ENCODE measurements around the gene MSL2.
"Not testable (repeated sequence)": the region's sequence is repeated elsewhere in the genome, so short reads cannot be mapped to it uniquely, and the experiment has no call there.

MSL2 gene

DNA sequence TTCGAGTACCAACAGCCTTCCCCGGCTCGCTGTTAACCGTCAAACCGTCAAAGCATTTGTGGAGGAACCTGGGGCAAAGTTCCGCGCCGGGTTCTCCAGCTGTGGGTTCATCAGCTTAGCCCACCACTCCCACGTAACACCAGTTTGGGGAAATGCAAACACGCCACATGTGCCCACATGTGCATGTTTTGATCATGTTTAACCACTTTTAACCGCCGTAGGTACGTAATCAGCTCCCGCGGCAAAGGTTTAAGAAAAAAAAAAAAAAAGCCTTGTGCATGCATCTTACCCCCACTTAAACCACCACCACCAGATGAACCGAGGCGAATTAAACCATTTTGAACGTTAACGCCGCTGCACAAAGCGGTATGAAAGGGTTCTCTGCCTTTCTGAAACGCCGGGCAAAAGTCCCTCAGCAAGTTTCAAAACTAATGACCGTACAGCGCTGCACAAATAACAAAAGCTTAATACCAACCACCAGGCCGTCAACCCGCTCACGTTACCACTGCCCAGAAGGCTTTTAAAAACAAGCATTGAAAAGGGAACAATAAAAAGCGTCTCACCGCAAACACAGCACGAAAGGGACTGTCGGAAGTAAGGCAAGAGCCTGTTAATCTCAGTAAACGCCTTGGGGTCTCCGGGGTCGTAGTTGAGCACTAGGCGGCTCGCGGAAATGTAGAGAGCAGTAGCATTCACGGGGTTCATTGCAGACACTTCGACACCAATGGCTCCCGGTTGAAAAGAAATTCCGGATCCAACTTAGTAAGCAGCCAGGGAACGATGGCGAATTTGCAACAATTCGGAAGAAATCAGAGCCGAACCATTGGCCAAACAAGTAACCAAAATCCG lies 1.5 kb downstream of the MSL2 start:
- peak; percentile 91 for DNase-seq (ENCODE audit: low read depth, low spot score)
- peak overlapping the region; percentile 78 for H3K4me3 ChIP-seq (ENCODE audit: low read length)

DNA sequence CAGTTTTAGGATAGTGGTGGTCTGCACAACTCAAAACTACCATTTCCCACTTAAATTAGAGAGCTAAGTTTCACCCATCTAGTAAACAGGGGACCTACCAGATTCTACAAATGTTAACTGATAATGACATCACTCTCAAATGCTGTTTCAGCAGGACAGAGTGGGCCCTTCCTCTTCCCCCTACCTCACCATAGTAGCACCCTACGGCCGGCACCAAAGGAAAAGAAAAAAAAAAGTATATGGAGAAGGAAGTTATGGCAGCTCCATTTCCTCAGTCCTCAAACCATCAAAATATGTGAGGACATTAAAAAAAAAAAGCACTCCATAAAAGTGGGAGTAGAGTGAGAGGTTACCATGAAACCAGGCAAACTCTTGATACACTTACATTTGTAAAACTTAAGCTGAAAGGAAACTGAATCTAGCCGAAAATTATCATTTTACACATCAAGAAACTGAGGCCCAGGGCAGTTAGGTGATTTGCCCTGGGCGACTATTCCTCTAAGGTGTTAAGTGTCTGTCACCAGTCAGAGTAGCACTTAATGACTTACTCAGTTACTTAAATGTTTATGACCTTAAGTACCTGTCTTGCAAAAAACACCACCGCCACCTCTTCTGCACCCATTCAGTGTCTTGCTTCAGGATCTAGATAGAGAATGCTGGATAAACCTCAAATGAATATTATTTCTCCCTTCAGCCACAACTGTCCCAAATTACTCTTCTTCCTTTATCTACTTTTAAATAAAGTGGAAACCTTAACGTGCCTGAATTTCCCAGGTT lies 2.7 kb downstream of the MSL2 start:
- H3K4me3 ChIP-seq (ENCODE audit: low read length) = peak overlapping the region; percentile 78
- no peak for DNase-seq (ENCODE audit: low read depth, low spot score)

- peak overlapping the region; percentile 78 for H3K4me3 ChIP-seq (ENCODE audit: low read length)
- no peak for DNase-seq (ENCODE audit: low read depth, low spot score)
Observed at GRCh38 chr3:136192831-136193230, 3.3 kb downstream of the MSL2 start.

- peak overlapping the region; percentile 78; the same call in 1 of the 2 replicates for H3K4me3 ChIP-seq (ENCODE audit: low read length)
- not testable (repeated sequence) for DNase-seq (ENCODE audit: low read depth, low spot score)
Observed at GRCh38 chr3:136192195-136192594, 3.9 kb downstream of the MSL2 start.

GRCh38 chr3:136189859-136190617 lies 6.1 kb downstream of the MSL2 start:
- H3K4me3 ChIP-seq (ENCODE audit: low read length) = no peak overlapping the region
- no peak for DNase-seq (ENCODE audit: low read depth, low spot score)

DNA sequence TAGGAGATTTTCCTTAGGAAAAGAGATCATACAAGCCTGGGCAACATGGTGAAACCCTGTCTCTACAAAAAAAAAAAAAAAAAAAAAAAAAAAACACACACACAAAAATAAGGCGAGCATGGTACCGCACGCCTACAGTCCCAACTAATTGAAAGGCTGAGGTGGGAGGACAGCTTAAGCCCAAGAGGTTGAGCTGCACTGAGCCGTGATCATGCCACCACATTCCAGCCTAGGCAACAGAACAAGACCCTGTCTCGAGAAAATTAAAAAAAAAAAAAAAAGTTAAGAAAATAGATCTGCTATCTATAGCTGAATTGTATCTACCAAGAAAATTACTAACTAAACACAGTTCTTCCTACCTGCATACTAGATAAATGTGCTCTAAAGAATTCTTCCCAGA lies 7.1 kb downstream of the MSL2 start:
- no peak overlapping the region for H3K4me3 ChIP-seq (ENCODE audit: low read length)
- DNase-seq (ENCODE audit: low read depth, low spot score) = no peak

GRCh38 chr3:136187868-136188267 lies 8.3 kb downstream of the MSL2 start:
- no peak for DNase-seq (ENCODE audit: low read depth, low spot score)
- no peak overlapping the region for H3K4me3 ChIP-seq (ENCODE audit: low read length)

GRCh38 chr3:136186846-136187245 lies 9.3 kb downstream of the MSL2 start:
- DNase-seq (ENCODE audit: low read depth, low spot score) = no peak
- H3K4me3 ChIP-seq (ENCODE audit: low read length) = no peak overlapping the region

- no peak overlapping the region for H3K4me3 ChIP-seq (ENCODE audit: low read length)
- no peak for DNase-seq (ENCODE audit: low read depth, low spot score)
Observed at GRCh38 chr3:136186344-136186743, 9.8 kb downstream of the MSL2 start.

GRCh38 chr3:136184703-136185102 lies 11.4 kb downstream of the MSL2 start:
- no peak overlapping the region for H3K4me3 ChIP-seq (ENCODE audit: low read length)
- DNase-seq (ENCODE audit: low read depth, low spot score) = no peak

DNA sequence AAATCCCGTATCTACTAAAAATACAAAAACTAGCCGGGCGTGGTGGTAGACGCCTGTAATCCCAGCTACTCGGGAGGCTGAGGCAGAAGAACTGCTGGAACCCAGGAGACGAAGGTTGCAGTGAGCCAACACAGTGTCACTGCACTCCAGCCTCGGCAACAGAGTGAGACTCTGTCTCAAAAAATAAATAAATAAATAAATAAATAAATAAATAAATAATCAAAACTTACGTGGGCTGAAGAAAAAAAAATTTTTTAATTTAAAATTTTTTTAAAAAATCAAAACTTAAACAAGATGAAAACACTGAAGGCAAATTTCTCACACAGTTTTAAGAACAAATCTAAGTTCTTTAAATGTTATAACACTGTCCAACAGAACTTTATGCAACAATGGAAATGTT lies 14.4 kb downstream of the MSL2 start:
- H3K4me3 ChIP-seq (ENCODE audit: low read length) = no peak overlapping the region
- no peak for DNase-seq (ENCODE audit: low read depth, low spot score)

DNA sequence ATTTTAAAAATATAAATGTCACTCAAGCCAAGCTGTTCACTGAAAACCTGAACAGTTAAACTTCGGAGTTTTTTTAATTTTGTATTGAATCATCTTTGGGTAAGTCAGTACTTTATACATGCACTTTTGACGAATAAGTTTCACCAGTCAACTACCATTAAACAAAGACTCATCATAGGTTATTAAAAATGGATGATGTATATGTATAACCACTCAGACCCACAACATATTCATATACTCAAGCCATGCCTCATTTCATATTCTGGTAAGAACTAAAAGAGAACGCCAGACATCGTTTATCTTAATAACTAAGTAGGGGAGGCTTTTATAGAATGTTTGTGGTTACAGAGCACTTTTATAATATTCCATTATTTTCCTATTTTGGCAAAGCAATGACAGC lies 18.3 kb downstream of the MSL2 start:
- H3K4me3 ChIP-seq (ENCODE audit: low read length) = no peak overlapping the region
- DNase-seq (ENCODE audit: low read depth, low spot score) = no peak

GRCh38 chr3:136173939-136174490 lies 22.1 kb downstream of the MSL2 start:
- DNase-seq (ENCODE audit: low read depth, low spot score) = no peak
- H3K4me3 ChIP-seq (ENCODE audit: low read length) = no peak overlapping the region

- DNase-seq (ENCODE audit: low read depth, low spot score) = no peak
- H3K4me3 ChIP-seq (ENCODE audit: low read length) = no peak overlapping the region
Observed at GRCh38 chr3:136171097-136171542, 25.0 kb downstream of the MSL2 start.

DNA sequence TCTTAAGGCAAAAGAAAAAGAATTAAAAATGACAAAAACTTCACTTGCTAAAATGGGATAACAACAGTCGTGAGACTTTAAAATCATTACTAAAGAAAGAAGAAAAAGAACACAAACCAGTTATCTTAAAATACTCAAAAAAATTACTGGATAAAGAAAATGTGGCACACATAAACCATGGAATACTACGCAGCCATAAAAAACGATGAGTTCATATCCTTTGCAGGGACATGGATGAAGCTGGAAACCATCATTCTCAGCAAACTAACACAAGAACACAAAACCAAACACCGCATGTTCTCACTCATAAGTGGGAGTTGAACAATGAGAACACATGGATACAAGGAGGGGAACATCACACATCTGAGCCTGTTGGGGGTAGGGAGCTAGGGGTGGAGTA lies 27.9 kb downstream of the MSL2 start:
- H3K4me3 ChIP-seq (ENCODE audit: low read length); DNase-seq (ENCODE audit: low read depth, low spot score): not testable (repeated sequence)

GRCh38 chr3:136166507-136166906 lies 29.6 kb downstream of the MSL2 start:
- no peak overlapping the region for H3K4me3 ChIP-seq (ENCODE audit: low read length)
- no peak for DNase-seq (ENCODE audit: low read depth, low spot score)

DNA sequence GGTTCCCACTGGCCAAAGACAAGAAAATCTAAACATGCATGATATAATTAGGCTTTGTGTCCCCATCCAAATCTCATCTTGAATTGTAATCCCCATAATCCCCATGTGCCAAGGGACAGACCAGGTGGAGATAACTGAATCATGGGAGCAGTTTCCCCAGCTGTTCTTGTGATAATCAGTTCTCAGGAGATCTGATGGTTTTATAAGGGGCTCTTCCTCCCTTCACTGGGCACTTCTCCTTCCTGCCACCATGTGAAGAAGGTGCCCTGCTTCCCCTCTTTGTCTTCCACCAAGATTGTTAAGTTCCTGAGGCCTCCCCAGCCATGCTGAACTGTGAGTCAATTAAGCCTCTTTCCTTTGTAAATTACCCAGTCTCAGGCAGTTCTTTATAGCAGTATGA lies 32.5 kb downstream of the MSL2 start:
- not testable (repeated sequence) for H3K4me3 ChIP-seq (ENCODE audit: low read length)
- DNase-seq (ENCODE audit: low read depth, low spot score) = peak; percentile 30

GRCh38 chr3:136162322-136162721 lies 33.8 kb downstream of the MSL2 start:
- no peak overlapping the region for H3K4me3 ChIP-seq (ENCODE audit: low read length)
- DNase-seq (ENCODE audit: low read depth, low spot score) = no peak

GRCh38 chr3:136161516-136161915 lies 34.6 kb downstream of the MSL2 start:
- no peak overlapping the region for H3K4me3 ChIP-seq (ENCODE audit: low read length)
- no peak for DNase-seq (ENCODE audit: low read depth, low spot score)
